Endodermal cell (in vitro differentiated cells): ENCODE data around the gene SCUBE3. TPM values are rescaled to one million over a fixed set of nuclear protein-coding genes. Genes with fewer than 3 reads are reported as not detected.

Source experiments
- DNase-seq: peaks from one replicate; pipeline ENCODE4 v3.0.0-alpha.2; 2017
- H3K27ac ChIP-seq: 2 replicates; pipeline ENCODE4 v1.5.1; 2013; ENCODE audit warnings: mild to moderate bottlenecking, low read depth, low read length, moderate library complexity
- H3K27me3 ChIP-seq: 2 replicates; pipeline ENCODE4 v1.6.1; 2013; ENCODE audit warnings: mild to moderate bottlenecking, low read length, moderate library complexity; ENCODE audit not compliant: insufficient read depth, control insufficient read depth, poor library complexity, severe bottlenecking
- H3K36me3 ChIP-seq: 2 replicates; pipeline ENCODE4 v1.7.0; 2013; ENCODE audit warnings: mild to moderate bottlenecking, low read length, moderate library complexity; ENCODE audit not compliant: control insufficient read depth, insufficient read depth
- H3K4me1 ChIP-seq: one replicate; pipeline ENCODE4 v1.7.0; 2013; ENCODE audit warnings: low read length; ENCODE audit not compliant: control insufficient read depth, insufficient read depth
- H3K4me3 ChIP-seq: 2 replicates; pipeline ENCODE4 v1.5.1; 2013; ENCODE audit warnings: mild to moderate bottlenecking, low read length, moderate library complexity
- H3K9ac ChIP-seq: 2 replicates; pipeline ENCODE4 v1.6.1; 2013; ENCODE audit warnings: mild to moderate bottlenecking, low read length, moderate library complexity; ENCODE audit not compliant: poor library complexity, severe bottlenecking; ENCODE audit errors: extremely low read depth
- H3K9me3 ChIP-seq: 2 replicates; pipeline ENCODE4 v1.6.1; 2013; ENCODE audit warnings: mild to moderate bottlenecking, low read length, moderate library complexity; ENCODE audit not compliant: control insufficient read depth
- H3K27ac Mint-ChIP-seq: 2 replicates; pipeline ENCODE4 v1.8.0; 2020; ENCODE audit warnings: mixed read lengths
- H3K27me3 Mint-ChIP-seq: 2 replicates; pipeline ENCODE4 v1.8.0; 2021; ENCODE audit warnings: mild to moderate bottlenecking, mixed read lengths; ENCODE audit not compliant: insufficient read depth
- H3K36me3 Mint-ChIP-seq: 2 replicates; pipeline ENCODE4 v1.8.0; 2020; ENCODE audit warnings: low read depth, mixed read lengths
- H3K4me1 Mint-ChIP-seq: 2 replicates; pipeline ENCODE4 v1.8.0; 2020; ENCODE audit warnings: mixed read lengths
- H3K4me3 Mint-ChIP-seq: 2 replicates; pipeline ENCODE4 v1.8.0; 2020; ENCODE audit warnings: mild to moderate bottlenecking, moderate library complexity, mixed read lengths
- H3K9me3 Mint-ChIP-seq: 2 replicates; pipeline ENCODE4 v1.8.0; 2020; ENCODE audit warnings: mild to moderate bottlenecking, mixed read lengths
- CTCF ChIP-seq: fragments of 200-600 bp; sonication (generic); conservative IDR thresholded peaks from 2 replicates; pipeline ENCODE4 v1.5.0; 2021; ENCODE audit warnings: antibody characterized with exemption, mild to moderate bottlenecking
- WGBS, 2 experiments: methylation state at CpG; one replicate each; pipeline versions ENCODE4 v1.1.5 to v1.1.7; 2013; ENCODE audit warnings: missing lambda C conversion rate in 2 of 2, mixed read lengths in 1 of 2; ENCODE audit not compliant: insufficient coverage in 1 of 2, insufficient read length in 1 of 2; 5-methylcytosine and 5-hydroxymethylcytosine counted together
- total RNA-seq, 2 donors: library from RNA; stranded (reverse); fragmentation: NEBNext Ultra II Directional in 1 of 2; extraction: Animal tissue kit (Norgen Biotek cat#: 25700) in 1 of 2; gene quantifications; 2 replicates in 1 of 2; 3 replicates in 1 of 2; pipeline ENCODE4 v1.2.1, GENCODE V29; 2021

SCUBE3 gene
- total RNA-seq, 2 donors from 2014 or later: 0.27 to 0.86 TPM

GRCh38 chr6:35278708-35279107 is 65.0 kb downstream of the SCUBE3 start:
- Histone ChIP-seq H3K36me3 (peaks cover 19% of the 10 kb centered on the region), H3K27me3 (no peaks in the 10 kb centered on the region), H3K9me3 (no peaks in the 10 kb centered on the region), H3K4me1 (no peaks in the 10 kb centered on the region), H3K4me3 (no peak overlapping the region), H3K27ac (no peak overlapping the region), H3K9ac (no peak overlapping the region)
- 97 to 100% methylated on average over 3 of the region's 3 CpGs for WGBS, 2 experiments
- Mint-ChIP-seq H3K4me1 (no peaks in the 10 kb centered on the region), H3K27ac (no peak overlapping the region), H3K36me3 (peaks cover 26% of the 10 kb centered on the region), H3K27me3 (no peaks in the 10 kb centered on the region), H3K9me3 (no peaks in the 10 kb centered on the region), H3K4me3 (no peak overlapping the region)
- no peak for TF ChIP-seq CTCF
- no peak for DNase-seq

- Histone ChIP-seq H3K27me3 (no peaks in the 10 kb centered on the region), H3K4me1 (no peaks in the 10 kb centered on the region), H3K4me3 (no peak overlapping the region), H3K36me3 (peaks cover 28% of the 10 kb centered on the region), H3K27ac (no peak overlapping the region), H3K9me3 (no peaks in the 10 kb centered on the region), H3K9ac (no peak overlapping the region)
- no peak for TF ChIP-seq CTCF
- no peak for DNase-seq
- 92 to 100% methylated on average over 3 to 4 of the region's 4 CpGs for WGBS, 2 experiments
- Mint-ChIP-seq H3K9me3 (no peaks in the 10 kb centered on the region), H3K27ac (no peak overlapping the region), H3K4me3 (no peak overlapping the region), H3K4me1 (no peaks in the 10 kb centered on the region), H3K36me3 (peaks cover 36% of the 10 kb centered on the region), H3K27me3 (no peaks in the 10 kb centered on the region)
Observed at GRCh38 chr6:35280903-35281302, 67.1 kb downstream of the SCUBE3 start.

GRCh38 chr6:35282472-35282871 is 68.7 kb downstream of the SCUBE3 start:
- Histone ChIP-seq H3K27me3 (no peaks in the 10 kb centered on the region), H3K27ac (no peak overlapping the region), H3K4me1 (no peaks in the 10 kb centered on the region), H3K36me3 (peaks cover 36% of the 10 kb centered on the region), H3K9me3 (no peaks in the 10 kb centered on the region), H3K4me3 (no peak overlapping the region), H3K9ac (no peak overlapping the region)
- H3K9me3 Mint-ChIP-seq: no peaks in the 10 kb centered on the region
- 76 to 83% methylated on average over 1 to 2 of the region's 2 CpGs for WGBS, 2 experiments
- no peak for DNase-seq
- no peak for TF ChIP-seq CTCF
- no peak overlapping the region for H3K27ac Mint-ChIP-seq
- no peak overlapping the region for H3K4me3 Mint-ChIP-seq
- H3K36me3 Mint-ChIP-seq: peaks cover 49% of the 10 kb centered on the region
- no peaks in the 10 kb centered on the region for H3K27me3 Mint-ChIP-seq
- no peaks in the 10 kb centered on the region for H3K4me1 Mint-ChIP-seq
